ENCODE data around the gene RPE. TPM values are rescaled to one million over a fixed set of nuclear protein-coding genes. Genes with fewer than 3 reads are reported as not detected.

The RPE gene
- total and polyA plus RNA-seq, 4 donors, result 12.3 to 50.1 (median 19.2) TPM

DNA sequence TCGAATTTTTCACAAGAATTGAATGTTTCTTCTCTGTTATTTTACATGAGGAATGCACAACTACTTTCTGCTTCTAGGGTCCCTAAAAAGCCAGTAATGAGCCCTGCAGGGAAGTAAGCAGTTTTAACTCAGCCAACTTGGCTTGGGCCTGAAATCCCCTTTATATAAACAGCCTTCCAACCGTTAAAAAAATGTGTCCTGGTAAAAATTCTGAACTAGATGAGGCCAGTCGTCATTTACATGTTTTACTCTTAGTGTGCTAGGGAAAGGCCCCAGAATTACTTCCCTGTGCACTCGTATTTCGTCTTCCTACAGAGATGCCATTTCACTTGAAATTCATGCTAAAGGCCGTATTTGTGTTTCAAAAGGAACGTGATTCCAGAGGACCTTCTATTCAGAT lies 42.4 kb upstream of the RPE start:
- Histone ChIP-seq H3K27me3 (ENCODE audit: control insufficient read depth in 4 of 4, insufficient read depth in 4 of 4, low read length in 3 of 4) (no peaks in the 10 kb centered on the region), H3K4me1 (ENCODE audit: control insufficient read depth in 4 of 4, insufficient read depth in 4 of 4, low read length in 3 of 4) (peaks cover 0 to 2% (median 1%) of the 10 kb centered on the region in 4 donors), H3K27ac (ENCODE audit: low read depth in 1 of 2, low read length in 2 of 2) (no peak overlapping the region), H3K9ac (ENCODE audit: low read depth in 1 of 2, low read length in 2 of 2) (peak overlapping the region in 1 of 2 donors; percentile 15), H3K36me3 (ENCODE audit: control insufficient read depth in 4 of 4, insufficient read depth in 3 of 4, low read depth in 1 of 4, low read length in 3 of 4) (no peaks in the 10 kb centered on the region), H3K4me3 (ENCODE audit: low read depth in 1 of 3, low read length in 3 of 3) (no peak overlapping the region), H3K9me3 (ENCODE audit: control insufficient read depth in 4 of 4, low read length in 3 of 4) (no peaks in the 10 kb centered on the region)
- TF ChIP-seq RAD21 (IDR thresholded peaks at IDR 0.05) (no peak), JUND (IDR thresholded peaks at IDR 0.05) (no peak), EGR1 (IDR thresholded peaks at IDR 0.05; ENCODE audit: low read depth in 2 of 2) (no peak), HNF4G (IDR thresholded peaks at IDR 0.05) (no peak), FOXA1 (IDR thresholded peaks at IDR 0.05) (no peak), GABPA (IDR thresholded peaks at IDR 0.05 in 1 of 2, conservative IDR thresholded peaks at IDR 0.05 in 1 of 2) (no peak), SP1 (IDR thresholded peaks at IDR 0.05) (no peak), HNF4A (conservative IDR thresholded peaks at IDR 0.05) (no peak)
- TF ChIP-seq, protein P1, sequence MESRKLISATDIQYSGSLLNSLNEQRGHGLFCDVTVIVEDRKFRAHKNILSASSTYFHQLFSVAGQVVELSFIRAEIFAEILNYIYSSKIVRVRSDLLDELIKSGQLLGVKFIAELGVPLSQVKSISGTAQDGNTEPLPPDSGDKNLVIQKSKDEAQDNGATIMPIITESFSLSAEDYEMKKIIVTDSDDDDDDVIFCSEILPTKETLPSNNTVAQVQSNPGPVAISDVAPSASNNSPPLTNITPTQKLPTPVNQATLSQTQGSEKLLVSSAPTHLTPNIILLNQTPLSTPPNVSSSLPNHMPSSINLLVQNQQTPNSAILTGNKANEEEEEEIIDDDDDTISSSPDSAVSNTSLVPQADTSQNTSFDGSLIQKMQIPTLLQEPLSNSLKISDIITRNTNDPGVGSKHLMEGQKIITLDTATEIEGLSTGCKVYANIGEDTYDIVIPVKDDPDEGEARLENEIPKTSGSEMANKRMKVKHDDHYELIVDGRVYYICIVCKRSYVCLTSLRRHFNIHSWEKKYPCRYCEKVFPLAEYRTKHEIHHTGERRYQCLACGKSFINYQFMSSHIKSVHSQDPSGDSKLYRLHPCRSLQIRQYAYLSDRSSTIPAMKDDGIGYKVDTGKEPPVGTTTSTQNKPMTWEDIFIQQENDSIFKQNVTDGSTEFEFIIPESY (IDR thresholded peaks at IDR 0.05), result no peak
- TF ChIP-seq, protein P2, sequence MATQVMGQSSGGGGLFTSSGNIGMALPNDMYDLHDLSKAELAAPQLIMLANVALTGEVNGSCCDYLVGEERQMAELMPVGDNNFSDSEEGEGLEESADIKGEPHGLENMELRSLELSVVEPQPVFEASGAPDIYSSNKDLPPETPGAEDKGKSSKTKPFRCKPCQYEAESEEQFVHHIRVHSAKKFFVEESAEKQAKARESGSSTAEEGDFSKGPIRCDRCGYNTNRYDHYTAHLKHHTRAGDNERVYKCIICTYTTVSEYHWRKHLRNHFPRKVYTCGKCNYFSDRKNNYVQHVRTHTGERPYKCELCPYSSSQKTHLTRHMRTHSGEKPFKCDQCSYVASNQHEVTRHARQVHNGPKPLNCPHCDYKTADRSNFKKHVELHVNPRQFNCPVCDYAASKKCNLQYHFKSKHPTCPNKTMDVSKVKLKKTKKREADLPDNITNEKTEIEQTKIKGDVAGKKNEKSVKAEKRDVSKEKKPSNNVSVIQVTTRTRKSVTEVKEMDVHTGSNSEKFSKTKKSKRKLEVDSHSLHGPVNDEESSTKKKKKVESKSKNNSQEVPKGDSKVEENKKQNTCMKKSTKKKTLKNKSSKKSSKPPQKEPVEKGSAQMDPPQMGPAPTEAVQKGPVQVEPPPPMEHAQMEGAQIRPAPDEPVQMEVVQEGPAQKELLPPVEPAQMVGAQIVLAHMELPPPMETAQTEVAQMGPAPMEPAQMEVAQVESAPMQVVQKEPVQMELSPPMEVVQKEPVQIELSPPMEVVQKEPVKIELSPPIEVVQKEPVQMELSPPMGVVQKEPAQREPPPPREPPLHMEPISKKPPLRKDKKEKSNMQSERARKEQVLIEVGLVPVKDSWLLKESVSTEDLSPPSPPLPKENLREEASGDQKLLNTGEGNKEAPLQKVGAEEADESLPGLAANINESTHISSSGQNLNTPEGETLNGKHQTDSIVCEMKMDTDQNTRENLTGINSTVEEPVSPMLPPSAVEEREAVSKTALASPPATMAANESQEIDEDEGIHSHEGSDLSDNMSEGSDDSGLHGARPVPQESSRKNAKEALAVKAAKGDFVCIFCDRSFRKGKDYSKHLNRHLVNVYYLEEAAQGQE (IDR thresholded peaks at IDR 0.05), result no peak
- TF ChIP-seq, protein P3, sequence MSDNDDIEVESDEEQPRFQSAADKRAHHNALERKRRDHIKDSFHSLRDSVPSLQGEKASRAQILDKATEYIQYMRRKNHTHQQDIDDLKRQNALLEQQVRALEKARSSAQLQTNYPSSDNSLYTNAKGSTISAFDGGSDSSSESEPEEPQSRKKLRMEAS (IDR thresholded peaks at IDR 0.05), result no peak
- TF ChIP-seq, protein P4, sequence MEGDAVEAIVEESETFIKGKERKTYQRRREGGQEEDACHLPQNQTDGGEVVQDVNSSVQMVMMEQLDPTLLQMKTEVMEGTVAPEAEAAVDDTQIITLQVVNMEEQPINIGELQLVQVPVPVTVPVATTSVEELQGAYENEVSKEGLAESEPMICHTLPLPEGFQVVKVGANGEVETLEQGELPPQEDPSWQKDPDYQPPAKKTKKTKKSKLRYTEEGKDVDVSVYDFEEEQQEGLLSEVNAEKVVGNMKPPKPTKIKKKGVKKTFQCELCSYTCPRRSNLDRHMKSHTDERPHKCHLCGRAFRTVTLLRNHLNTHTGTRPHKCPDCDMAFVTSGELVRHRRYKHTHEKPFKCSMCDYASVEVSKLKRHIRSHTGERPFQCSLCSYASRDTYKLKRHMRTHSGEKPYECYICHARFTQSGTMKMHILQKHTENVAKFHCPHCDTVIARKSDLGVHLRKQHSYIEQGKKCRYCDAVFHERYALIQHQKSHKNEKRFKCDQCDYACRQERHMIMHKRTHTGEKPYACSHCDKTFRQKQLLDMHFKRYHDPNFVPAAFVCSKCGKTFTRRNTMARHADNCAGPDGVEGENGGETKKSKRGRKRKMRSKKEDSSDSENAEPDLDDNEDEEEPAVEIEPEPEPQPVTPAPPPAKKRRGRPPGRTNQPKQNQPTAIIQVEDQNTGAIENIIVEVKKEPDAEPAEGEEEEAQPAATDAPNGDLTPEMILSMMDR (IDR thresholded peaks at IDR 0.05; ENCODE audit: low read depth, low read length, missing input control), result no peak
- TF ChIP-seq, protein P5, sequence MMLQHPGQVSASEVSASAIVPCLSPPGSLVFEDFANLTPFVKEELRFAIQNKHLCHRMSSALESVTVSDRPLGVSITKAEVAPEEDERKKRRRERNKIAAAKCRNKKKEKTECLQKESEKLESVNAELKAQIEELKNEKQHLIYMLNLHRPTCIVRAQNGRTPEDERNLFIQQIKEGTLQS (IDR thresholded peaks at IDR 0.05), result no peak
- 74% methylated on average over 7 of the region's 7 CpGs for WGBS
- DNase-seq (ENCODE audit: low spot score), result no peak

Data from liver (tissue), 9 donors.